GM10248 (cell line): ENCODE measurements around the gene COL19A1.

Experiments used
- CTCF ChIA-PET: fragments of 300-600 bp; sonication (Branson Sonifier 250); formaldehyde crosslinking; extraction: SDS; loops from one replicate; lab custom pipeline; 2021; ENCODE audit warnings: antibody characterized with exemption; lab: Yijun Ruan, JAX
- POLR2A ChIA-PET: fragments of 350-650 bp; sonication (Branson Sonifier 250); formaldehyde crosslinking; extraction: SDS; loops from one replicate; lab custom pipeline; 2020; ENCODE audit warnings: antibody characterized with exemption; lab: Yijun Ruan, JAX
- DNase-seq: peaks from one replicate; pipeline ENCODE4 v3.0.0; 2012; ENCODE audit errors: extremely low spot score
- CTCF ChIP-seq: IDR thresholded peaks from 2 replicates; pipeline ENCODE4 v1.5.1; 2012; ENCODE audit warnings: mild to moderate bottlenecking, low read depth; ENCODE audit errors: extremely low read depth, missing control alignments, control extremely low read depth

COL19A1 gene

GRCh38 chr6:70241031-70241430 is 374.7 kb downstream of the COL19A1 start:
- TF ChIP-seq CTCF: no peak
- DNase-seq: no peak
- POLR2A ChIA-PET: no interaction called here
- CTCF ChIA-PET: interaction anchor here (1.5 to 3.3 kb wide), 4 partner anchors 9 to 20 kb away, joined by 4 to 16 read pairs (median 10); no protein-coding TSS in a partner anchor

- DNase-seq: no peak
- TF ChIP-seq CTCF: no peak
- ChIA-PET POLR2A (no interaction called here), CTCF (interaction anchor here (3.2 to 3.3 kb wide), 2 partner anchors 11 to 21 kb away, joined by 16 read pairs; no protein-coding TSS in a partner anchor)
Observed at GRCh38 chr6:70241991-70242420, 375.6 kb downstream of the COL19A1 start.

- no peak for TF ChIP-seq CTCF
- ChIA-PET POLR2A (no interaction called here), CTCF (interaction anchor here (1.1 to 1.5 kb wide), 2 partner anchors 14 to 16 kb away, joined by 3 to 5 read pairs; no protein-coding TSS in a partner anchor)
- no peak for DNase-seq
Observed at GRCh38 chr6:70246118-70246517, 379.8 kb downstream of the COL19A1 start.

- ChIA-PET POLR2A (no interaction called here), CTCF (interaction anchor here (1.2 to 2.0 kb wide), 2 partner anchors 40 to 56 kb away, joined by 4 to 7 read pairs; no protein-coding TSS in a partner anchor)
- DNase-seq: no peak
- no peak for TF ChIP-seq CTCF
Observed at GRCh38 chr6:70252604-70253003, 386.2 kb downstream of the COL19A1 start.

- no peak for DNase-seq
- POLR2A ChIA-PET: no interaction called here
- no peak for TF ChIP-seq CTCF
- CTCF ChIA-PET: interaction anchor here (2.0 to 2.1 kb wide), 2 partner anchors 33 to 39 kb away, joined by 7 read pairs; no protein-coding TSS in a partner anchor
Observed at GRCh38 chr6:70253923-70254322, 387.6 kb downstream of the COL19A1 start.

GRCh38 chr6:70254784-70255183 is 388.4 kb downstream of the COL19A1 start:
- no peak for TF ChIP-seq CTCF
- DNase-seq: no peak
- CTCF ChIA-PET: interaction anchor here (2.1 kb wide), 1 partner anchor 34 kb away, joined by 7 read pairs; no protein-coding TSS in a partner anchor
- POLR2A ChIA-PET: no interaction called here
